Stimulated activated naive CD8-positive, alpha-beta T cell treated with anti-CD3 and anti-CD28 coated beads, Interleukin-15, amount 100 ng/mL, for 72 hours (primary cell): ENCODE results near the gene RBM42.

Experiments used
- ATAC-seq: fragments of 150-1000 bp; cut with Tn5 transposase; 2 replicates; pipeline ENCODE4 v1.10.0; 2021; ENCODE audit warnings: mild to moderate bottlenecking, moderate library complexity
- DNase-seq, 2 donors: peaks; one replicate each; pipeline ENCODE4 v3.0.0; 2021 to 2022
- H3K27ac Mint-ChIP-seq, 2 donors: one replicate each; pipeline ENCODE4 v1.8.0; 2022; ENCODE audit warnings: mild to moderate bottlenecking in 2 of 2, mixed read lengths in 2 of 2, moderate library complexity in 2 of 2
- H3K27me3 Mint-ChIP-seq: one replicate; pipeline ENCODE4 v1.8.0; 2022; ENCODE audit warnings: mixed read lengths
- H3K4me1 Mint-ChIP-seq: one replicate; pipeline ENCODE4 v1.8.0; 2022; ENCODE audit warnings: mild to moderate bottlenecking, mixed read lengths
- H3K4me3 Mint-ChIP-seq, 2 donors: one replicate each; pipeline ENCODE4 v1.8.0; 2022; ENCODE audit warnings: mild to moderate bottlenecking in 2 of 2, mixed read lengths in 2 of 2, moderate library complexity in 1 of 2
- H3K9me3 Mint-ChIP-seq, 2 donors: one replicate each; pipeline ENCODE4 v1.8.0; 2022; ENCODE audit warnings: mixed read lengths in 2 of 2

The RBM42 gene

GRCh38 chr19:35612224-35612558 is 16.6 kb upstream of the RBM42 start:
- DNase-seq (no peak), ATAC-seq (peak; percentile 8)
- peak overlapping the region; percentile 95 to 96 for H3K27ac Mint-ChIP-seq
- peaks cover 8 to 12% of the 10 kb centered on the region in 2 donors for H3K9me3 Mint-ChIP-seq
- H3K4me3 Mint-ChIP-seq: peak overlapping the region; percentile 84 to 91
- no peaks in the 10 kb centered on the region for H3K27me3 Mint-ChIP-seq
- H3K4me1 Mint-ChIP-seq: peaks cover 33% of the 10 kb centered on the region

GRCh38 chr19:35612559-35613321 is 16.1 kb upstream of the RBM42 start, which contains the start of gene HAUS5:
Gene HAUS5, plus strand, starts transcription at chr19:35612735. Its CDS starts 60 bp downstream, at chr19:35612795.
- peak within 1 kb of the TSS; percentile 84 to 91 for H3K4me3 Mint-ChIP-seq
- peaks cover 33% of the 10 kb centered on the region for H3K4me1 Mint-ChIP-seq
- peak within 1 kb of the TSS; percentile 95 to 96 for H3K27ac Mint-ChIP-seq
- peaks cover 8 to 12% of the 10 kb centered on the region in 2 donors for H3K9me3 Mint-ChIP-seq
- ATAC-seq: peak; percentile 96
- DNase-seq: peak; percentile 96 to 97
- no peaks in the 10 kb centered on the region for H3K27me3 Mint-ChIP-seq

DNA sequence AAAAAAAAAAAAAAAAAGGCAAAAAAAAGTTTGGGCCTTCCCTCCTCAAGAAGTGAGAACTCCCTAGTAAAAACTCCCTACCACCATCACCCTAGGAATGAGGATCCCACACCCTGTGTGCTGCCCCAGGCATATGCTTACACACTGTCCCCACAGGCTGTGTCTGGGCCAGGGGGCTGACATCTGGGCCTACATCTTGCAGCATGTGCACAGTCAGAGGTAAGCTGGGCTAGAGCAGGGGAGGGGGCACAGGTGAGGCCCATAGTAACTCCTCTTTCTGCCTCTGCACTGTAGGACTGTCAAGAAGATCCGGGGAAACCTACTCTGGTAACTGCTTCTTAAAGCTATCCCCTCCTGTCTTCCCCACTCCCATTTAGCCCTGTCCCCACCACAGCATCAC is 15.3 kb upstream of the RBM42 start:
- Mint-ChIP-seq H3K4me1 (peaks cover 33% of the 10 kb centered on the region), H3K9me3 (peaks cover 3 to 4% of the 10 kb centered on the region in 2 donors), H3K27me3 (no peaks in the 10 kb centered on the region), H3K27ac (peak overlapping the region; percentile 85 to 95), H3K4me3 (peak overlapping the region; percentile 84 to 91)
- ATAC-seq: no peak
- no peak for DNase-seq

DNA sequence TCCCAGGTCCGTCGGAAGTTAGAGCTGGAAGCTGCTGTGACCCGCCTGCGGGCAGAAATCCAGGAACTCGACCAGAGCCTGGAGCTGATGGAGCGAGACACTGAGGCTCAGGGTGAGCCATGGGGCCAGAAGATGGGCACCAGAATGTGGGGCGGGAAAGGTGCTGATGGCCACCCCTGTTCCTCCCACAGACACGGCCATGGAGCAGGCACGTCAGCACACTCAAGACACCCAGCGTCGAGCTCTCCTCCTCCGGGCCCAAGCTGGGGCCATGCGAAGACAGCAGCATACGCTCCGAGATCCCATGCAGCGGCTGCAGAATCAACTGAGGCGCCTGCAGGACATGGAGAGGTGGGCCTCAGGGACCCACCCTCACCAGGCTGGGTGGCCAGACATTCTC is 13.8 kb upstream of the RBM42 start:
- Mint-ChIP-seq H3K27ac (no peak overlapping the region), H3K4me1 (peaks cover 25% of the 10 kb centered on the region), H3K4me3 (no peak overlapping the region), H3K9me3 (no peaks in the 10 kb centered on the region), H3K27me3 (no peaks in the 10 kb centered on the region)
- DNase-seq (no peak), ATAC-seq (no peak)

DNA sequence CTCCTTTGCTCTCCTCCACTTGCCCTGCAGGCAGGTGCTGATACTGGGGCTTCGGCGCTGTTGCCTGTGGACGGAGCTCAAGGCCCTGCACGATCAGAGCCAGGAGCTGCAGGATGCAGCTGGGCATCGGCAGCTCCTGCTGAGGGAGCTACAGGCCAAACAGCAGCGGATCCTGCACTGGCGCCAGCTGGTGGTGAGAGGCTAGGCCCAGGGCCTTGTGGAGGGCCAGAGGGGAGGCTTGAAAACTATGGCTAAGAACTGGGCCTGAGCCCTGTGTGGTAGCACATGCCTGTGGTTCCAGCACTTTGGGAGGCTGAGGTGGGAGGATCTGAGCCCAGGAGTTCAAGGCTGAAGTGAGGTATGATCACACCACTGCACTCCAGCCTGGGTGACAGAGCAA is 10.0 kb upstream of the RBM42 start:
- no peak overlapping the region for H3K27ac Mint-ChIP-seq
- no peak for ATAC-seq
- H3K4me1 Mint-ChIP-seq: peaks cover 2% of the 10 kb centered on the region
- H3K4me3 Mint-ChIP-seq: no peak overlapping the region
- H3K9me3 Mint-ChIP-seq: no peaks in the 10 kb centered on the region
- no peak for DNase-seq
- H3K27me3 Mint-ChIP-seq: no peaks in the 10 kb centered on the region

- Mint-ChIP-seq H3K27me3 (no peaks in the 10 kb centered on the region), H3K4me1 (no peaks in the 10 kb centered on the region), H3K9me3 (no peaks in the 10 kb centered on the region), H3K4me3 (no peak overlapping the region), H3K27ac (no peak overlapping the region)
- no peak for ATAC-seq
- DNase-seq: no peak
Observed at GRCh38 chr19:35619290-35619923, 9.4 kb upstream of the RBM42 start.

DNA sequence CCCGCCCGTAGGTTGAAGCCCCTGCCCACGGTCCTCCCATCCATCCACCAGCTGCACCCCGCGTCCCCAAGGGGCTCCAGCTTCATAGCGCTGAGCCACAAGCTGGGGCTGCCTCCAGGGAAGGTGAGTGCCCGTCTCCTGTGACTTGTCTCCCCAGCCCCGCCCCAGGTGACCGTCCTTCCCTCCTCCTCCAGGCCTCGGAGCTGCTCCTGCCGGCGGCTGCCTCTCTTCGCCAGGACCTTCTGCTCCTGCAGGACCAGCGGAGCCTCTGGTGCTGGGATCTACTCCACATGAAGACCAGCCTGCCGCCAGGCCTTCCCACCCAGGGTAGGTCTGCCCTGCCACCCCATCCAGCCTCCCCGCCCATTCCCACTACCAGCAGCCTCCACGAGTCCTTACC is 8.8 kb upstream of the RBM42 start:
- H3K27me3 Mint-ChIP-seq: no peaks in the 10 kb centered on the region
- H3K4me3 Mint-ChIP-seq: no peak overlapping the region
- H3K9me3 Mint-ChIP-seq: no peaks in the 10 kb centered on the region
- ATAC-seq: no peak
- no peaks in the 10 kb centered on the region for H3K4me1 Mint-ChIP-seq
- DNase-seq: no peak
- H3K27ac Mint-ChIP-seq: no peak overlapping the region

DNA sequence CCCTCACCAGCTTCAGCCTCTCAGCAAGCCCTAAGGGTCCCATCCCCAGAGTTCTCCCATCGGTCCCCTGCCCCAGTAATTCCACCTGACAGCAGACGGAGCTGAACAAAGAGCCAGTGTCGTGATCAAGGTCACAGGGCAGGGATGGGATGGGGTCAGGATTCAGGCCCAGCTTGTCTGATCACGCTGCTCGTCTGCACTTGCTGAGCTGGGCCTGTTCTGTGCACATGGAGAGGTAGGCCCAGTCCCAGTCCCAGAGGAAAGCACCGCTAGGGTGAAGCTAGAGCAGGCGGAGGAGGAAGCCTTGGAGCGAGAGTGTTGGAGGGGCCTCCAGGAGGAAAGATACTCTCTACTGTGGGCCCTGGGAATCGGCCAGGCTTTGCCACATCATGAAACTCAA is 7.1 kb upstream of the RBM42 start:
- Mint-ChIP-seq H3K4me3 (no peak overlapping the region), H3K27ac (peak overlapping the region; percentile 24 to 54), H3K27me3 (no peaks in the 10 kb centered on the region), H3K9me3 (no peaks in the 10 kb centered on the region), H3K4me1 (no peaks in the 10 kb centered on the region)
- no peak for ATAC-seq
- DNase-seq: no peak

- Mint-ChIP-seq H3K4me3 (no peak overlapping the region), H3K27ac (peak overlapping the region in 1 of 2 donors; percentile 24), H3K27me3 (no peaks in the 10 kb centered on the region), H3K4me1 (no peaks in the 10 kb centered on the region), H3K9me3 (no peaks in the 10 kb centered on the region)
- peak; percentile 26 for ATAC-seq
- DNase-seq: no peak
Observed at GRCh38 chr19:35622750-35623149, 6.1 kb upstream of the RBM42 start.

- no peak overlapping the region for H3K4me3 Mint-ChIP-seq
- H3K9me3 Mint-ChIP-seq: no peaks in the 10 kb centered on the region
- peaks cover 7% of the 10 kb centered on the region for H3K4me1 Mint-ChIP-seq
- H3K27ac Mint-ChIP-seq: no peak overlapping the region
- ATAC-seq (no peak), DNase-seq (no peak)
- no peaks in the 10 kb centered on the region for H3K27me3 Mint-ChIP-seq
Observed at GRCh38 chr19:35623327-35624010, 5.4 kb upstream of the RBM42 start.

DNA sequence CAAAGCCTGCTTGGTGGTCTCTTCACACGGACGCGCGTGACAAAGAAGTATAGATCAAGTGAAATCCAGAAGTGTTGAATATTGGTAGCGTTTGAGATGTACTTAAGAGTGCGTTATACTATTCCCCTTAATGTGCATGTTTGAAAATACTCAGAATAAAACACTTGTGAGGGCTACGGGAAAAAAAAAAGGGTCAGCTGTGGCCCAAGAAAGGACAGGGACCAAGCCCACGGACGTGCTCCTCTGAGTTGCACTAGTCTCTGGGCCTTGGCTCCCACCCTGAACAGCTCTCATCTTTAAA is 622 bp upstream of the RBM42 start:
- Mint-ChIP-seq H3K27ac (peak overlapping the region; percentile 93 to 97), H3K27me3 (no peaks in the 10 kb centered on the region), H3K4me3 (peak overlapping the region; percentile 89 to 90), H3K9me3 (no peaks in the 10 kb centered on the region), H3K4me1 (peaks cover 35% of the 10 kb centered on the region)
- no peak for ATAC-seq
- no peak for DNase-seq

DNA sequence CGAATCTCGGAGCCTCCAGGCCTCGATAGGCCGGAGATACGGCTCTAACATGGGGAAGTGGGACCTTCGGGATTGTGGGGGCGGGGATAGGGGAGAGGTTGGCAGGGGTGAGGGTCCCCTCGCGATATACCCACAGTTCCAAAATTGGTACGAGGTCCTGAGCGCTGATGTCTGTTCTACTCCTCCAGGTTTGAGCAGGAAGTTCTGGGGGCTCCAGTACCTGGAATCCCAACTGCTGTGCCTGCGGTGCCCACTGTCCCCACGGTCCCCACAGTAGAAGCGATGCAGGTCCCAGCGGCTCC is 447 bp downstream of the RBM42 start:
- Mint-ChIP-seq H3K9me3 (no peaks in the 10 kb centered on the region), H3K27me3 (no peaks in the 10 kb centered on the region), H3K27ac (peak overlapping the region; percentile 93 to 97), H3K4me1 (peaks cover 35% of the 10 kb centered on the region), H3K4me3 (peak overlapping the region; percentile 89 to 90)
- DNase-seq: no peak
- no peak for ATAC-seq

- H3K9me3 Mint-ChIP-seq: no peaks in the 10 kb centered on the region
- H3K4me1 Mint-ChIP-seq: peaks cover 24% of the 10 kb centered on the region
- no peak overlapping the region for H3K4me3 Mint-ChIP-seq
- DNase-seq: no peak
- H3K27me3 Mint-ChIP-seq: no peaks in the 10 kb centered on the region
- no peak overlapping the region for H3K27ac Mint-ChIP-seq
- ATAC-seq: no peak
Observed at GRCh38 chr19:35633727-35634440, 5.0 kb downstream of the RBM42 start.

DNA sequence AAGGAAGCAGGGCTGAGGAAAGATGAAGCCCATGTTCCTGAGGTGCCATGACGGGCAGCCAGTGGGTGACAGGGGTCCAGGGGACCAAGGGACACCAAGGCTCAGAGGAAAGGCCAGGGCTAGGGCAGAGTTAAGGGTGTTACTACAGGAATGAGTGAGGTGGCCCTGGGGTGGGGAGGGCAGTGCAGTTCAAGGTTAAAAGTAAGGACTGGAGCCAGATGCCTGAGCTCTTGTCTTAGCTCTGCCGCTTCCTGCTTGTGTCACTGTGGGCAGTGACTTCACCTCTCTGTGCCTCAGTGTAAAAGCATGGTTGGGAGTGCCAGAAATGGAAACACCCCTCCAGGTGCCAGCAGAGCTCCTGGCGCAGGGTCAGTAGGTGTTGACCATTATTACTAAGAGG is 7.8 kb downstream of the RBM42 start:
- H3K9me3 Mint-ChIP-seq: no peaks in the 10 kb centered on the region

GRCh38 chr19:35637165-35637564 is 8.3 kb downstream of the RBM42 start:
- Mint-ChIP-seq H3K4me3 (no peak overlapping the region), H3K27me3 (no peaks in the 10 kb centered on the region), H3K27ac (peak overlapping the region in 1 of 2 donors; percentile 82), H3K9me3 (no peaks in the 10 kb centered on the region), H3K4me1 (peaks cover 14% of the 10 kb centered on the region)
- DNase-seq: no peak
- no peak for ATAC-seq

More for the DNA sequence above, 7.8 kb downstream of the RBM42 start:
- Mint-ChIP-seq H3K27me3 (no peaks in the 10 kb centered on the region), H3K4me1 (peaks cover 12% of the 10 kb centered on the region), H3K27ac (no peak overlapping the region), H3K4me3 (no peak overlapping the region)
- no peak for DNase-seq
- ATAC-seq: peak; percentile 25

- ATAC-seq: no peak
- Mint-ChIP-seq H3K27me3 (no peaks in the 10 kb centered on the region), H3K27ac (peak overlapping the region in 1 of 2 donors; percentile 75), H3K4me1 (peaks cover 28% of the 10 kb centered on the region), H3K9me3 (no peaks in the 10 kb centered on the region), H3K4me3 (no peak overlapping the region)
- DNase-seq: no peak
Observed at GRCh38 chr19:35639321-35639639, 10.4 kb downstream of the RBM42 start.
